Caki2 (cell line): ENCODE data around the gene COIL. TPM values are rescaled to one million over a fixed set of nuclear protein-coding genes. Genes with fewer than 3 reads are reported as not detected.

Source experiments
- DNase-seq: peaks from one replicate; pipeline ENCODE4 v3.0.0-alpha.2; 2015; ENCODE audit warnings: low read depth
- in situ Hi-C: cut with HindIII; loops from 2 replicates; pipeline ENCODE4 v1.10.0; 2016; ENCODE audit warnings: low sequenced_read_pairs, low pct_unique_long_range_greater_than_20kb, mixed read lengths
- total RNA-seq: library from RNA; depleted of rRNA; stranded (reverse); fragments of >200 nt; shearing (Covaris generic); gene quantifications from 2 replicates; pipeline ENCODE4 v1.2.3, GENCODE V29; 2014; ENCODE audit warnings: low replicate concordance

Gene COIL
- total RNA-seq, 1 experiment from 2014 or later: 9.5 TPM

DNA sequence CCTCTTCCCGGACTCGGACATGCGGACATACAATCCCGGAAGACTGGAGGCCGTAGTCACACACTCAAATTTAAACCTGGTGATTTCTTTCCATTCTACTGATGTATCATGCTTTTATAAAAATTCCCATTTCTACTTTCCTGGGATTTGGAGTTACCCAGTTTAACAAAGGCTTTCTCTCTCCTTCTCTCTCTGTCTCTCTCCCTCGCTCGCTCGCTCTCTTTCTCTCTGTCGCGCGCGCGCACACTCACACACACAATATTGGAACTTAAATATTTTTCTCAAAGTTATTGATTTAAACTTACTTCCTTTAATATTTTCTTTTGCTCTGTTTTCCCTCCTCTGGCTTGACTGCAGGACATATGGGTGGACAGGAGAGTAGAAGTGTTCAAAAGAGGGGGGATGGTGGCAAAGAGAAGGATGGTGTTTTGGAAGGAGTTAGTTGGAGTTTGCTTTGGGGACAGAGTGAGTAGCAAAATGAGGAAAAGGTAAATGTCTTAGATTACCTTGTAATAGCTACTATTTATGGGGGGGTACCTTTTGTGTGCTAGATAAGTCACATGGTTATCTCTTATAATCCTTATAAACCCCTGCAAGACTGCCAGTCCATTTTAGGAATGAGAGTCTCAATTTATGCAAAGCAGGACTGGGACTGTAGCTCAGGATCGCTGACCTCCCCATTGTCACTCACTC, 46.1 kb downstream of the COIL start:
- in situ Hi-C loops: no loop called here

GRCh38 chr17:56913867-56914580, 46.8 kb downstream of the COIL start, which contains the start of gene TRIM25:
TRIM25 (minus strand) TSS chr17:56914049; CDS start chr17:56913988, 61 bp downstream.
- DNase-seq: peak; percentile 87
- in situ Hi-C loops: no loop called here

More for the DNA sequence above, 46.1 kb downstream of the COIL start:
- no peak for DNase-seq

- in situ Hi-C loops: no loop called here
- no peak for DNase-seq
These were observed 47.4 kb downstream of the COIL start for GRCh38 chr17:56913353-56913866.

DNA sequence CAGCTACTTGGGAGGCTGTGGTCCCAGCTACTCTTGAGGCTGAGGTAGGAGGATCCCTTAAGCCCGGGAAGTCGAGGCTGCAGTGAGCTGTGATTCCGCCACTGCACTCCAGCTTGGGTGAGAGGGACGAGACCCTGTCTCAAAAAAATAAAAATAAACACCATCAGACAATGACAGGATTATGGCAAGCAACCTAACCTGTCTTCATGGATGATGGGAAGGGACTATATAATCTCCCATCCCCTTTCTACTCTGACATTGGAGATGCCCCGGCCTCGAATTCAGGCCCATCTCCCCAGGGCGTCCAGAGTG, 47.9 kb downstream of the COIL start:
- no peak for DNase-seq
- in situ Hi-C loops: no loop called here

- in situ Hi-C loops: no loop called here
- DNase-seq: no peak
These were observed 48.5 kb downstream of the COIL start for GRCh38 chr17:56912105-56912999.

DNA sequence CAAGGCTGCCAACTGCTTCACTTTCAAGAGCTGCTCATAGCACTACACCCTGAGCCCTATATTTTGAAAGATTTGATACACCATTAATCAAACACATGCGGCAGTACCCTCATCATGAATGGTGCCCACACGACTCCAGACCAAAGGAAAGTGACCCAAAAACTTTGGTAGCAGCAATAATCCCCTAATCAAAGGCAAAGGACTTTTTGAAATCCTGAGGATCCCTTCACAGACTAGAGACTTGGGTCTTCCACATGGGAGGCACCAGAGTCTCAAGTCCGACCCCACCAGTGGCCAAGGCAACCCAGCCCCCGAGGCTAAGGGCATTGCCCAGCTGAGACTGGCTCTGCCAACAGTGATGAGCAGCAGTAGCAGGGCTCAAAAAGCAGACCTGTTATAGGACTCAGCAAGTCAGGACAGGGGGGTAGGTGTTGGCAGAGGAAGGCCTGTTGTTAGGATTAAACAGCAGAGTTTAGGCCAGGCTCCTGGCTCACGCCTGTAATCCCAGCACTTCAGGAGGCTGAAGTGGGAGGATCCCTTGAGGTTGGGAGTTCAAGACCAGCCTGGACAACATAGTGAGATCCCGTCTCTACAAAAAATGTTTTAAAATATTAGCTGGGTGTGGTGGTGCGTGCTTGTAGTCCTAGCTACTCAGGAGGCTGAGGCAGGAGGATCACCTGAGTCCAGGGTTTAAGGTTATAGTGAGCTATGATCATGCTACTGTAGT, 50.2 kb downstream of the COIL start:
- DNase-seq: no peak
- in situ Hi-C loops: no loop called here

DNA sequence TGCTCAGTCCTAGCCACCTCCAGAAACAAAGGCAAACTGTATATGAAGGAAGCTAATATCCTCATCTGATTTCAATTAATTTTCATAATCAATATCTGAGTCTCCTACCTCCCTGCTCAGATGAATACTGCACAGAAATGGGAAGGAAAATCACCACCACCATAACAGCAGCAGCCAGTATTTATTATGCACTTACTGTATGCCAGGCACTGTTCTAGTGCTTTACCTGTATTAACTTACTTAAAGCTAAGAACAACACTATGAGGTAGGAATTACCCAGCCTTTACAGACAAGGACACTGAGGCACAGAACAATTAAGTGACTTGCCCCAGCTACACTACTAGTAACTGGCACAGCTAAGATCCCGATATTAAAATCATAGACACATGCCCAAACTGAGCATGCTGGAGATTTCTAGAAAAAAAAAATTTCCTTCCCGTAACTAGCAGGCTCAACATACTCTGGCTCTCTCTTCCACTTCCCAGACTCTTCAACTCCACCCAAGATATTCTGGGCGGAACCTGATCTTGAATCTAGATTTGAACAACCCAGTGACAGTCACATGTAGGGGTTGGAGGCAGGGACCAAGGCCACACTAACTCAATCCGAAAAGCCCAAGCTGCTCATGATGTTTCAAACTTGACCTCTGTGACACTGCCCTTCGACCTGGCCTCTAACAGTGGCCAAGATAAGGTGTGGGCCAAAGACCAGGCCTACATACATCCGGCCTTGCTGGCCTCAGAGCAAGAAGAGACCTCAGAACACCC, 50.9 kb downstream of the COIL start:
- in situ Hi-C loops: no loop called here
- no peak for DNase-seq

DNA sequence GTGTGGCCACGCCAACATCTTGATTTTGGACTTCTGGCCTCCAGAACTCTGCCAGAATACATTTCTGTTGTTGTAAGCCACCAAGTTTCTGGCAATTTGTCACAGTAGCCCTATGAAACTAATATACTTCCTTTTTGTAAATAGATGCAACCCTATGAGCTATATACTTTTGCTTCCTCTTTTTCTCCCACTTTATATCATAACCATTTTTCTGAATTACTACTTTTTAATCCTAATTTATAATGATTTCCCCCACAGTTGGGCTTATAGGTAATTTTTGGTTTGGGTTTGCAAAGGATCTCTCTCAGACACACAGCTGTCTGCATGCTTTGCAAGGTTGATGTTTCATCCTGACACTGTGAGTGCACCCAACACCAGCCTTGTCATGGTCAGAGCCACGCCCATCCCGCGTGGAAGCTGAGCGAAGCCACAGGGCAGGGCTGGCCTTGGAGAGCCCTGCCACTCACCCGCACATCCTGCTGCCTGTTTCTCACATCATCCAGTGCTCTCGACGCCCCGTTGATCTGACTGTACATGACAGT, 52.8 kb downstream of the COIL start:
- in situ Hi-C loops: no loop called here
- peak; percentile 45 for DNase-seq

GRCh38 chr17:56903560-56903959, 57.3 kb downstream of the COIL start:
- in situ Hi-C loops: no loop called here
- DNase-seq: no peak

- in situ Hi-C loops: no loop called here
- peak; percentile 66 for DNase-seq
These were observed 58.5 kb downstream of the COIL start for GRCh38 chr17:56902348-56902747.

DNA sequence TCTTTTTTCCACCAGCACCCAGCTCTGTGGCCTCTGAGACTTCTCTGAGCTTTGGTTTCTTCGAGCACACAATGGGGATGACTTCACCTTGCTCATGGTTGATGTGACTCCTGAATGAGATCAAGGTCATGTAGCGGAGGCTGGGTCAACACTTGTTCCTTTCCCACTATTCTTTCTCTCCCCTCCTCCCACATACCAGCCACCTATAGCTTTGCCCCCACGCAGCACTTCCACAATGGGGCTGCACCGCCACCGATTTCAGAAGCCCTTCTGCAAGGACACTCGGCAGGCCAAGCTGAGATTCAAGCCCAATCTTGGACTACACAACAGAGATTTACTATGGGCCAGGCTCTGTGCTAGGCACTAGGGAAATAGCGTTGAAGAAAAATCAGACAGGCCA, 61.4 kb downstream of the COIL start:
- no peak for DNase-seq
- in situ Hi-C loops: no loop called here

GRCh38 chr17:56898874-56899273, 62.0 kb downstream of the COIL start:
- no peak for DNase-seq
- in situ Hi-C loops: no loop called here

DNA sequence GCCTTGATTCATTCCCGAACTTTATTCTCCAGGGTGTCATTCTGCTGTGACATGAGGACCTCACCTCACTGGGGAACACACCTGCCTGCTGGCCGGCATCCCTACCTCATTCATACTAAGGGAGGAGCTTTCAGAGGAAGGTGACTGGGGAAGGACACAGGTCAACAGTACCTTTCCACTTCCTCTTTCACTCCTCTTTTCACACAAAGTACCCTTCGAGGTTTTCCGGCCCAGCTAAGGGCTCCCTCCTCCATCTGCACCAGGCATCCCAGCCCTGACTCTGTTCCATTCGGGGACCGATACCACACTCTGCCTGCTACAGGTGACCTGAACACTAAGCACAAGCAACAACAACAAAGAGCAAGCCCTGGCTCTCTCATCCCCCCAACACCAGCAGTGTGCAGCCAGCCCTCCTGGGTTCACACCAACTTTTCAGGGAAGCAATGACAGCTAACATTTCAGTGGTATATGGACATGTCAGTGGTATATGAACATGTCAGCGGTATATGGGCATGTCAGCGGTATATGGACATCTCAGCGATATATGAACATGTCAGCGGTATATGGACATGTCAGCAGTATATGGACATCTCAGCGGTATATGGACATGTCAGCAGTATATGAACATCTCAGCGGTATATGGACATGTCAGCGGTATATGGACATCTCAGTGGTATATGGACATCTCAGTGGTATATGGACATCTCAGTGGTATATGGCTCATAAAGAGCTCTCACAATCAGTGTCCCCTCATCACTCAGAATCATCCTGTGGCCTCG, 63.0 kb downstream of the COIL start:
- in situ Hi-C loops: no loop called here
- no peak for DNase-seq

DNA sequence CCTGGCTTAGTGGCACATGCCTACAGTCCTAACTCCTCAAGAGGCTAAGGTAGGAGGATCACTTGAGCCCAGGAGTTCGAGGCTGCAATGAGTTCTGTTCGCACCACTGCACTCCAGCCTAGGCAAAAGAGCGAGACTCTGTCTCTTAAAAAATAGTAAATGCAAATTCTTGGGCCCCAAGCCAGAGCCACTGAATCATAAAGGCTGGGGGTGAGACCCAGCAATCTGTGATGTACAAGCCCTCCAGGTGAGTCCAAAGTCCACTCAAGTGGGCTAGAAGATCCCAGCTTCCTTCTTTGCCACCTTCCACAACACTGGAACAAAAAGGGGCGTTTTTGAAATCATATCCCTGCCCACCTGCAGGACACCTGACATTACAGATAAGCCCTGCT, 63.9 kb downstream of the COIL start:
- in situ Hi-C loops: no loop called here
- DNase-seq: no peak

GRCh38 chr17:56896217-56896967, 64.5 kb downstream of the COIL start:
- no peak for DNase-seq
- in situ Hi-C loops: no loop called here

GRCh38 chr17:56894859-56895455, 65.9 kb downstream of the COIL start:
- in situ Hi-C loops: no loop called here
- no peak for DNase-seq
